ENCODE measurements around the gene KLRD1.
A peak's percentile ranks its signal among the peaks of the same experiment; 100 is the strongest.
"Not testable (repeated sequence)": the region's sequence is repeated elsewhere in the genome, so short reads cannot be mapped to it uniquely, and the experiment has no call there.

KLRD1 gene

DNA sequence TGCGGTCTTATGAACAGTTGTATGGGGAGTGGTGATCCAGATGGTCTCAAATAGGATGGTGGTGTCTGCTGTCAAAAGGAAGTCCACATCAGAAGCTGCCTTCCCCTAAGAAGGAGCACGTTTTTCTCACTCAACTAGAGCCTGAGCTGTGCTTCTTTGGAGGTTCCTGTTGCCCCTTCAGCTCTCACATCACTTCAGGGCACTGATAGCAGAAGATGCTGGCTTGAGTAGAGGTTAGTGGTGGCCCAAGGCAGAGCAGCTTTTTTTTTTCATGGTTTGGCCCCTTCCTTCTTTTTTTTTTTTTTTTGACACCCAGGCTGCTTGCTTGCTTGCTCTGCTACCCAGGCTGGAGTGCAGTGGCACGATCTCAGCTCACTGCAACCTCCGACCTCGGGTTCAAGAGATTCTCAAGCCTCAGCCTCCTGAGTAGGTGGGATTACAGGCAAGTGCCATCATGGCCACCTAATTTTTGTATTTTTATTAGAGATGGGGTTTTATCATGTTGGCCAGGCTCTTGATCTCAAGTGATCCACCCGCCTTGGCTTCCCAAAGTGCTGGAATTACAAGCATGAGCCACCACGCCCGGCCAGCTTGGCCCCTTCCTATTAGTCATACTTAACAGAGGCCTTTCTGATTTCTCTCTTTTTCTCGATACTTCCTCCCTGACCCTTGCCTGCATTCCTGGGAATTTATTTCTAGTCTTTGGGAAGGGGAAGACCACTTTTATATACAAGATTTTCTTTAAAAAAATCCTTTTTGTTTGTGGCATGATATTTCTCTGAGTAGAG lies 31.6 kb downstream of the KLRD1 start:
- DNase-seq, result no peak

DNA sequence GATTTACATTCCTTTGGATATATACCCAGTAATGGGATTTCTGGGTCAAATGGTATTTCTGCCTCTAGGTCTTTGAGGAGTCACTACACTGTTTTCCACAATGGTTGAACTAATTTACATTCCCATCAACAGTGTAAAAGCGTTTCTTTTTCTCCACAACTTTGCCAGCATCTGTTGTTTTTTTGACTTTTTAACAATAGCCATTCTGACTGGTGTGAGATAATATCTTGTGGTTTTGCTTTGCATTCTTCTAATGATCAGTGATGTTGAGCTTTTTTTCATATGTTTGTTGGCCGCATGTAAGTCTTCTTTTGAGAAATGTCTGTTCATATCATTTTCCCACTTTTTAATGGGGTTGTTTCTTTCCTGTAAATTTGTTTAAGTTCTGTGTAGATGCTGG lies 33.3 kb downstream of the KLRD1 start:
- DNase-seq, result not testable (repeated sequence)

DNA sequence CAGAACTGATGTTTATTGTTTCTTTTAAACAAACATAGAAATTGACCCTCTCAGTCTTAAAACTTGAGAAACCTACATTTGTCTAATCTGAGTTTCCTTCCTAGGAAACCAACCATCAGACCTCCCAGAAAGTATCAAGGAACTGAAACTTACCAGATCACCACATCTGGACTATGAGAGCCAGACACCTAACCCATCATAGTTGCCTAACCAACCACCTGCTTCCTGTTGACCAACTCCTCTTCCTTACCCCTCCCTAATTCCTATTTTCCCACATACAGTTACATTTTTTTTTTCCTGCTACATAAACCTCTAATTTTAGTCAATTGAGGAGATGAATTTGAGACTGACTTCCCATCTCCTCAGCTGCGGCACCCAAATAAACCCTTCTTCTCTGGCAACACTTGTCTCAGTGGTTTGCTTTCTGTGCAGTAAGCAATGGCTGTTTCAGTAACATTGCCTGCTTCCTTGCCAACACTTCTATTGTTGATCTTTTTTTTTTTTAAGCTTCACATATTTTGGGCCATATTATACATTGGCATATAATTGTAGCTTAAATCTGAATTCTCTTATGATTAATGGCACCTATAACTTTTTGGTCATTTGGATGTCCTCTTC lies 34.3 kb downstream of the KLRD1 start:
- no peak for DNase-seq

DNA sequence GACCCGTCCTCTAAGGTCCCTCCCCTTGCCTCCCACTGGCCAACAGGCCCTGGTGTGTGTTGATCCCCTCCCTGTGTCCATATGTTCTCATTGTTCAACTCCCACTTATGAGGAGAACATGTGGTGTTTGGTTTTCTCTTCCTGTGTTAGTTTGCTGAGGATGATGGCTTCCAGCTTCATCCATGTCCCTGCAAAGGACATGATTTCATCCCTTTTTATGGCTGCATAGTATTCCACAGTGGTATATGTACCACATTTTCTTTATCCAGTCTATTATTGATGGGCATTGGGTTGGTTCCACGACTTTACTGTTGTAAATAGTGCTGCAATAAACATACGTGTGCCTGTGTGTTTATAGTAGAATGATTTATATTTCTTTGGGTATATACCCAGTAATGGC lies 43.8 kb downstream of the KLRD1 start:
- DNase-seq, result not testable (repeated sequence)

DNA sequence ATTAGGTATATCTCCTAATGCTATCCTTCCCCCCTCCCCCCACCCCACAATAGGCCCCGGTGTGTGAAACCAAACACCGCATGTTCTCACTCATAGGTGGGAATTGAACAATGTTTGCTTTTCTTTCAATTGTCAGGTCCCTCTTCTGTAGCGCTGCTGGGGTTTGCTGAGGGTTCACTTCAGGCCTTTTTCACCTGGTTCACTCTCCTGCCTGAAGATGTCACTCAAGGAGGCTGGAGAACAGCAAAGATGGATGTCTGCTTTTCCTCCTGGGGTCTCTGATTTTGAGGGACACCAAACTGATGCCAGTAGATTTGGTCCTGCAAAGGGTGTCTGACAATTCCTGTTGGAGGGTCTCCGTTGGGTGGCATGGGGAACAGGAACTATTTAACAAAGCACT lies 46.4 kb downstream of the KLRD1 start:
- DNase-seq, result no peak

DNA sequence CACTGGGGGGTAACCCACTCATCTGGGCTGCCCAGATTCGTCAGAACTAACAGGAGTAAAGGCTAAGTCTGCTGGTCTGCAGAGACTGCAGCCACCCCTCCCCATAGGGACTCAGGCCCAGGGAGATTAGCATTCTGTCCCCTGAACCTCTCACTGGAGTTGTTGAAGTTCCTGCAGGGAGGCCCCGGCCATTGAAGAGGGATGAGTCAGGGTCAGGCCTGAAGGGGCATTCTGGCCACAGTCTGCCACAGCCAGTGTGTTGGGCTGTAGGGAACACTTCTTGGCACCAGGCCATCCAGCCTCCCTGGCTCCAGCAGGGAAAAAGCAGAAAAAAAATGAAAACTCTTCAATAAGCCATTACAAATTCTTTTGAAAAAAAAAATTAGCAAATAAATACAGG lies 46.8 kb downstream of the KLRD1 start:
- DNase-seq, result no peak

DNA sequence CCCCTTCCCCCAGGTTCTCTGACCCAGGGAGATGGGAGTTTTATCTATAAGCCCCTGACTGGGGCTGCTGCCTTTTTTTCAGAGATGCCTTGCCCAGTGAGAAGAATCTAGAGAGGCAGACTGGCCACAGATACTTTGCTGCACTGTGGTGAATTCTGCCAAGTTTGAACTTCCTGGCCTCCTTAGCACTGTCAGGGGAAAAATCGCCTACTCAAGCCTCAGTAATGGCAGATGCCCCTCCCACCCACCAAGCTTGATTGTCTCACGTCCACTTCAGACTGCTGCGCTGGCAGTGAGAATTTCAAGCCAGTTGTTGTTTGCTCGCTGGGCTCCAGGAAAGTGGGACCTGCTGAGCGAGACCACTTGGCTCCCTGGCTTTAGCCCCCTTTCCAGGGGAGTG lies 50.5 kb downstream of the KLRD1 start:
- no peak for DNase-seq

DNA sequence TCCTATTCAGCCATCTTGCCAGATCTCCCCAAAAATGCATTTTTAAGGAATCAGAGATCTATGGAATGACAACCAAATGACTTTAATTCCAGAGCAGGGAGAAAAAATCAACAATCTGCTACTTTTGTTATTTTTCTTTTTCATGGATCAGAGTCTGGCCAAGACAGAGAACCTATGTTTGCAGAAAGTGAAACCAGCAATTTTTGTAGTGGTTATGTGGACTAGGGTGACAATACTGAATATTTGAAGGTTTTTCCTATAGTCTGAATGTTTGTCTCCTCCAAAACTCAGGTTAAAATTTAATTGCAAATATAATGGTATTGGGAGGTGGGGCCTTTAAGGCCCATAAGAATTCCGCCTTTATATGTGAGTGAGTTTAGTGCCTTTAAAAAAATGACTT lies 51.3 kb downstream of the KLRD1 start:
- no peak for DNase-seq

DNA sequence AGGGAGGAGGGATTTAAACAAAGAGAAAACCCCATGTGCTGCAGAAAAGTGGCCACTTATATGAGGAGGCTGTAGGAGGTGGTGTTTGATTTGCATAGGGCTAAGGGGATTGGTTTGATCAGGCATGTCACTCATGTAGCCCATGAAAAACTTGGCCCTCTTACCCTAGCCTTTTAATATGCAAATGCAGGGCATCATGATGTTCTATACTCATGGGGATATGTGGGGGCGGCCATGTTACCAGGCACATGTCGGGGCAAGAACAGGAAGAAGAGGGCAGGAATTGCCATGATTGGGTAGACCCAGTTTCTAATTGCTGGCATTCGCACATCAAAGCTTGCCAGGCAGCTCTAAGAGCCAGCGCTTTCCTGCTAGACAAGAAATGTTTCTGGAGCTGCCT lies 53.4 kb downstream of the KLRD1 start:
- no peak for DNase-seq

DNA sequence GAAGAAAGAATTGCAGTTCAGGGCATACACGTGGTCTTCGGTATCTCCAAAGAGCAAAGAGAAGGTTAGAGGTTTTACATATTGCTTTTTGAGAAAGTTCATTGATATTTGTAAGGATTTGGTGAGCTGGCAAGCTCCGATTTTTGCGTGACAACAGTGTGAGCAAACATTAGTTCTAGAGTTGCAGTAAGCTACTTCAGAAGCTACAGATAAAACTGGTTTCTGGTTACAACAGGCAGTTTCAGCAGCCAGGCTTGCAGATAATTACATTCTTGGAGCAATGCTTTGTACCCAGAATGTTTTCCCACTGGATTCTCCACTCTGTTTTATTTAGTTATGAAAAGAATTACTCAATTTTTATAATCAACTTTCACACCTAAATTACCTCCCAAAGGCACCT lies 54.0 kb downstream of the KLRD1 start:
- DNase-seq, result no peak

DNA sequence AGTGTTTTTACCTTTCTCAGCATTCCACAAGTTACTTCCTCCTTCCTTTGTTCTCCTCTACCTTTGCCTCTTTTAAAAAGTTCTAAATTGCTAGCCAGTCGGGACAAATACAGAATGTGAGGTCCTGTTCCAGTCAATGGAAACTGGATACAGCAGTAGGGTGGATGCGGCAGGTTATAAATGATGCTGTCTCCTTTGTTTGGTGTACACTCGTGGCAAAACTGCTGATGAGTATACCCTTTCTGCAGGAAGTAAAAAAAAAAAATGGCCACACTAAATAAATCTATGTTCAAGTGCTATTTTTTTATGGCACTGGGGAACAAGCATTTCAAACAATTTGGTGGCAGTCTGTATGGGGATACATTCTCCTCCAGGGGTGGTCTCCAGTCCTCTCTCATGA lies 54.7 kb downstream of the KLRD1 start:
- DNase-seq, result no peak

DNA sequence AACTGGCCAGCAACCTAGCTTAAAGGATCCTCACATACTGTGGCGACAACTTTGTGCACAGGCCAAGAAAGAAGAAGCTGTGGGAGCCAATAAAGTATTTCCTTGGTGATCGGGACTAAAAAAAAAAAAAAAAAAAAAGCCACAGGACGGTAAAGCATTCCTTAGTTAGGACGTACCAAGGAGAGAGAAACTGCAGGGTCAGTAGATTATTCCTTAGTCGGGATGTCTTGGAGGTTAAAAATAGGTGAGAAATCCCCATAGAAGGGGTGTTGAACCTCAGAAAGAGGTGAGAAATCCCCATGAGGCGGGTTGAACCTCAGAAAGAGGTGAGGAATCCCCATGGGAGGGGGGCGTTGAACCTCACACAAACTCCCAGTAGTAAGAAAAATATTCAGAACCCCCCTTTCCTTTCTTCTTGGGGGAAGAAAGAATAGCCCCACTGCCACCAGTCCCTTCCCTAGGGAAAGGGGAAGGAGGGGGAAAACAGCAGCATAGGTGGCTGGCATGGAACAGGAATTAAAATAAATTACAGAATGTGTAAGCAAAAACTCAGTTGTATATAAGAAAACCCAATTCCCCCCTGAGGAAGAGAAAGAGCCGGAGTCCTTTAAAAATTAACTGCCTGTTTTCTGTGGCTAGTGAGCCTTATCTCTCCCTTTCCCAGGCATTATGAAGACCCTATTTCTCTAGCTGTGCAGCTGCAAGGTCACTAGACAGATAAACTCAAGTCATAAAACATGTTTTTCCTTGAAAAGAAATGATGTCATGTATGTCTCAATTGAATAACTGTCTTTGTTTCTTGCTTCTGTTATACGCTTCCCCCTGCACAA lies 55.4 kb downstream of the KLRD1 start:
- no peak for DNase-seq

DNA sequence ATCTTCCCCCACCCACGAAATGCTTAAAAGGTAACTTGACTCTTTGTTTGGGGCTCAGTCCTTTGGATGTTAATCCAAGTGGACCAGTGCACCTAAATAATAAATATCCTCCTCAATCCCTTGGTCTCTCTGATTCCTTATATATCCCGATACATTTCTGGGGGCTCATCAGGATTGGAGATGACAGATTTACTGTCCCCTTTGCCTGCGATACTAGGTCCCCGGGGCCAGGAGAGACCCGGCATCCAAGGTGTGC lies 55.9 kb downstream of the KLRD1 start:
- no peak for DNase-seq

DNA sequence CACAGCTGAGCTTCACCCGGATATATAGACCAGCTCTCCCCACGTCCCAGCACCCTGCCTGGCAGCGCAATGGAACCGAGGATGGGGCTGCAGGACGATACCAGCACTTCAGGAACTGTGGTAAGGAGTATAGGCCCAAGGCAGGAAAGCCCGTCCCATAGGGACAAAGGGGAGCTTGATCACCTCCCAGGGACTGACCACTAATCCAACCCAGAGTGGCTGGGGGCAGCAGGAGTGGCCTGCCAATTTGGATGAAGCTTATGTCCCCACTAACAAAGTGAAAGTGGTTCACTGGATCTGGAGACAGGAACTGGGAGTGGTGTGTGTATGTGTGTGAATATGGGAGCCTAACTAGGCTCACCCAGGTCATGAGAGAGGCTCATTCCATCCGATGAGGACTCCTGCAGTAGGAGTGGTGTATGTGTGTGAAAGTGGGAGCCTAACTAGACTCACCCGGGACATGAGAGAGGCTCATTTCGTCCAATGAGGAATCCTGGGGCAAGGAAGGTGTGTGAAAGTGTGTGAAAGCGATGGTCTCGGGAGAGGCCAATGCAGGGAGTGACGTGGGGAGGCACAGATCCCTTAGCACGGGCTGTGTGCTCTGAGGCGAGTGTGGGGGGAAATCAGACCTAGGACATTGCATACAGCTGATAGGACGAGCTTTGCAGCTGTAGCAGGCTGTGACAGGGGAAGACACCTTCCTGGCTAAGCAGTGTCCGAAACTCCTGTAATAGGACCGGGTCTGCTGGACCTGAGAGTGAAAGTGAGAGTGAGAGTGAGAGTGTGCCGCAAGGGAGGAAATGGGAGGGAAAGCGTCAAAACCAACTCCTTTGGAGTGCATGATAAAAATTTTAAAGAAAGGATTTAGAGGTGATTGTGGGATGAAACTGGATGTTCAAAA lies 56.5 kb downstream of the KLRD1 start:
- no peak for DNase-seq

DNA sequence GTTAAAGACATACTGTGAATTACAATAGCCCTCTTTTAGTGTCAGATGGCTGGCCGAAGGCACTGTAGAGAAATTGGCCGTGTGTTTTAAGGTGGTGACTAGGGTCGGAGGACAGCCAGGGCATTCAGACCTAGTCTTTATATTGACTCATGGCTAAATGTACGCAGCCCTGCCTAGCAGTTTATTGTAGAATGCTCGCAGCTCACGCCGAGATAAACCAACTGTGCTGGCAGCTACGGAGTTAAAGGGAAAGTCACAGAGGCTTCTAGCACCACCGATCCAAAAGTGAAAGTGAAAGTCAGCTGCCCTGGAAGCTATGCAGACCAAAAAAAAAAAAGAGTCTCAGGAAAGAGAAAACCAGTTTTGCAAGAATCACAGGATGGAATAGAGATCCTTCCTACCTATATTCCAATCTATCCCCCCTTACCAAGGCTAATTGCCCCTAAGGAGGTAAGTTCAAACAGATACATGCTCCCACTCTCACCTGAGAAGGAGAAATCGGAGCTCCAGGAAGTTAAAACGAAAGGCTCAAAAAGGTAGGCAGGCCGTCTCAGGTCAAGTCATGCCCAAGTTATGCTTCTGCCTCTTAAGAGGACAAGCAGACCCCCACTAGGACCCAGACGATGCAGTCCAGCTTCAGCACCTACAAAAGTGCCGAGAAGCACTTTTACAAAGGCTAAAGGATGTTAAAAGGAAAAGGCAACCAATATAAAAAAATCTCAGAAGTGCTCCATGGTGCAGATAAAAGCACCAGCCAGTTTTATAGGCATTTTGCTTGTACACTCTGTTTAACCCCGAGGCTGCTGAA lies 57.3 kb downstream of the KLRD1 start:
- DNase-seq, result peak; percentile 53

DNA sequence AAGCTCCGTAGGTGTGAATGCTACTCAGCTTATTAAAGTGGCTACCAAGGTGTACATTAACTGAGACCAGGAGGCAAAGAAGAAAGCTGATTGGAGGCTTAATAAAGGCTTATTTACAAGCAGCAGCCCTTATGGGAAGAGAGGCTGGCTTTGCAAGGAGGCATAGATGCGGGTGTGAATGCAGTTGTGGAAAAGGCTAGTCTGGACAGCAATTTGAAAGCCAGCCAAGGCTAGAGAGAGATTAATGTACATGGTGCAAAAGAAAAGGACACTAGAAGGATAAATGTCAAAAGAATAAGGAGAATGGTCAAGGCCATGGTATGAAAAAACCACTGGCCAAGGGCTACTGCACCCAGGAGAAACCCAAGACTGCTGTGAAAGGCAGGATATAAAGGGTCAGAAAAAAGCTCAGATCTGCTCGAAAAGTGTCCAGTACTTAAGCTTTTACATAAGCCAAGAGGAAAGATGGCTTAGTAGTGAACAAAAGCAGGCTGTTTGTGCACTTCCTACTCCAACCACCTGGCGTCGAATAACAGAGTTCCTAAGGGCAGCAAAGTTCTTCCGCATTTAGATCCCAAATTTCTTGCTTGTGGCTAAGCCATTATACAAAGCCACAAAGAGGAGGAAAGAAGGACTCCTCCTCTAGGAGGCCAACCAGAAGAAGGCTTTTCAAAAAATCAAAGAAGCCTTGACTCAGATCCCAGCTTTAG lies 58.2 kb downstream of the KLRD1 start:
- no peak for DNase-seq

DNA sequence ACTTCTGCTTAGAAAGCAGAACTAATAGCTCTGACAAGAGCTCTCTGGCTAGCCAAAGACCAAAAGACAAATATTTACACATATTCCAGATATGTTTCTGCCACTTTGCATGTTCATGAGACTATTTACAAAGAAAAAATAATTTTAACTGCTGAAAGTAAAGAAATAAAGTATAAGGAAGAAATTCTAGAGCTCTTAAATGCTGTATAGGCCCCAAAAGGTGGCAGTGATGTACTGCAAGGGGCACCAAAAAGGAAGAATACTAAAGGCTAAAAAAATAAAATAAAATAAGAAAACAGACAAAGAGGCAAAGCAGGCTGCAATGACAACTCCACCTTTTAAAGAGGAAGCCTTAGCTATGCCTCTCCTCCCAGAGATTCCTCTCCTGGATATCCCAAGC lies 59.2 kb downstream of the KLRD1 start:
- DNase-seq, result no peak

DNA sequence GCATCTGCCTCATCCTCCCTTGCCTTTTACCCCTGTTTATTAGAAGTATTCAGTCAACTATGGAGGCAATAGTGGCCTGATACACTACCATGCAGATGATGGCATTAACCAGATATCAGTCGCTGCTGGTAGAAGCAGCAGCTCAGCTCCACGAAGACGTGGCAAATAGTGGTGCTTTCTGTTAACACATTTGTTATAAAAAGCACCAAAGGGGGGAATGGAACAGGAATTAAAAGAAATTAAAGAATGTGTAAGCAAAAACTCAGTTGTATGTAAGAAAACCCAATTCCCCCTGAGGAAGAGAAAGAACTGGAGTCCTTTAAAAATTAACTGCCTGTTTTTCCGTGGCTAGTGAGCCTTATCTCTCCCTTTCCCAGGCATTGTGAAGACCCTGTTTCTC lies 60.0 kb downstream of the KLRD1 start:
- DNase-seq, result not testable (repeated sequence)

DNA sequence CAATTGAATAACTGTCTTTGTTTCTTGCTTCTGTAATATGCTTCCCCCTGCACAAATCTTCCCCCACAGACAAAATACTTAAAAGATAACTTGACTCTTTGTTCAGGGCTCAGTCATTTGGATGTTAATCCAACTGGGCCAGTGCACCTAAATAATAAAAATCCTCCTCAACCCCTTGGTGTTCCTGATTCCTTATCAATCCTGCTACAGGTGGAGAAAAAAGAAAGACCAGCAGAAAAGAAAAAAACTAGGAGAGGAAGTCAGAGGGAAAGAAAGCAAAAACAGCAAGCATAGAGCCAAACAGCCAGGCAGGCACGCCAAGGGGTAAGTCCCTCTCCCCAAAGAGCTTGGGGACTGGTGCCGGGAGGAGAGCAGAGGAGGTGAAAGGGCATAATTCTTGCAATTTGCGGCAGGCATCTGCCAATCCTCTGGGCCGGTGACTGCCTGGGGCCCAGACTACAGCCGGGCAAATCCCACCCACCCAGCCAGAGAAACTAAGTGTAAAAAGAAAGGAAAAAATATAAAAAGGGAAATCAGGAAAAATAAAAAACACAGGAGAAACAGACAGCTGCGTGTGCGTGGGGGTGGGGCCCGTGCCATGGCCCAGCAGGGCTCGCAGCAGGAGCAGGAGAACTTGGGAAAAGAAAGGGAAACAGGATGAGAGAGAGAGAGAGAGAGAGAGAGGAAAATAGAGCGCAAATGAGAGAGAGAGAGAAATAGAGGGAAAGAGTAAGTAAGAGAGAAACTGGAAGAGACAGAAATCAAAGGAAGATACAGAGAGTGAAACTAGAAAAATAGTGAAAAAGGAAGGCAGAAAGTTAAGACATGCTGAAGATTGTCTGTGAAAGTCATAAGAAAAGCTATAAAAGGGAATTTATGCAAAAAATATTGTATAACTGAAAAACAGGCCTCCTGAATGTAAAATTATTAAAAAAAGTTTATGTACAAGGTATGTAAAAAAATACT lies 60.8 kb downstream of the KLRD1 start:
- DNase-seq, result no peak
